HG02623 (cell line): Measurements from ENCODE around the gene EPDR1.

ENCODE experiments used
- ATAC-seq: cut with Tn5 transposase; IDR thresholded peaks from one replicate; pipeline ENCODE4 v1.9.1; 2021; ENCODE audit warnings: moderate library complexity; ENCODE audit not compliant: unreplicated experiment

EPDR1 gene

GRCh38 chr7:37920305-37920848, at the start of gene EPDR1:
TSS of gene EPDR1 (plus strand) at chr7:37920640. CDS start at chr7:37920940, 300 bp downstream.
- ATAC-seq, result peak; percentile 37

GRCh38 chr7:37882086-37882485, 38.4 kb upstream of the EPDR1 start:
- no peak for ATAC-seq

GRCh38 chr7:37893359-37893758, 27.1 kb upstream of the EPDR1 start:
- no peak for ATAC-seq

- ATAC-seq, result no peak
Observed at GRCh38 chr7:37894671-37895070, 25.8 kb upstream of the EPDR1 start.

- ATAC-seq, result no peak
Observed at GRCh38 chr7:37899712-37900247, 20.7 kb upstream of the EPDR1 start.

- no peak for ATAC-seq
Observed at GRCh38 chr7:37901236-37901827, 19.1 kb upstream of the EPDR1 start.

- no peak for ATAC-seq
Observed at GRCh38 chr7:37901890-37902524, 18.4 kb upstream of the EPDR1 start.

GRCh38 chr7:37908221-37908788, 12.1 kb upstream of the EPDR1 start:
- ATAC-seq, result no peak

GRCh38 chr7:37912756-37913155, 7.7 kb upstream of the EPDR1 start:
- no peak for ATAC-seq

GRCh38 chr7:37915438-37915837, 5.0 kb upstream of the EPDR1 start:
- no peak for ATAC-seq

- ATAC-seq, result no peak
Observed at GRCh38 chr7:37916017-37916672, 4.3 kb upstream of the EPDR1 start.

GRCh38 chr7:37916673-37917660, 3.5 kb upstream of the EPDR1 start, which contains the start of gene SFRP4:
TSS of gene SFRP4 (minus strand) at chr7:37916817. CDS start at chr7:37916537, 280 bp downstream.
- no peak for ATAC-seq

- ATAC-seq, result no peak
Observed at GRCh38 chr7:37918526-37918925, 1.9 kb upstream of the EPDR1 start.

- peak; percentile 21 for ATAC-seq
Observed at GRCh38 chr7:37920849-37921805, 687 bp downstream of the EPDR1 start.

- ATAC-seq, result no peak
Observed at GRCh38 chr7:37921876-37922275, 1.4 kb downstream of the EPDR1 start.

GRCh38 chr7:37923996-37924395, 3.6 kb downstream of the EPDR1 start:
- no peak for ATAC-seq

GRCh38 chr7:37924491-37925041, 4.1 kb downstream of the EPDR1 start:
- ATAC-seq, result no peak

GRCh38 chr7:37925620-37926019, 5.2 kb downstream of the EPDR1 start:
- no peak for ATAC-seq
